T47D (cell line): Measurements from ENCODE around the gene RFX3.

Source experiments
- DNase-seq, 2 experiments: peaks; one replicate each; pipeline versions ENCODE4 v3.0.0 to v3.0.0-alpha.2; 2011 to 2012; ENCODE audit warnings: low read depth in 1 of 2, low spot score in 1 of 2
- JUND ChIP-seq: IDR thresholded peaks from 2 replicates; pipeline ENCODE4 v1.6.1; 2012; ENCODE audit warnings: low read depth
- in situ Hi-C: cut with HindIII; loops from 2 replicates; pipeline ENCODE4 v1.10.0; 2016; ENCODE audit warnings: low sequenced_read_pairs, low pct_unique_long_range_greater_than_20kb

The RFX3 gene

DNA sequence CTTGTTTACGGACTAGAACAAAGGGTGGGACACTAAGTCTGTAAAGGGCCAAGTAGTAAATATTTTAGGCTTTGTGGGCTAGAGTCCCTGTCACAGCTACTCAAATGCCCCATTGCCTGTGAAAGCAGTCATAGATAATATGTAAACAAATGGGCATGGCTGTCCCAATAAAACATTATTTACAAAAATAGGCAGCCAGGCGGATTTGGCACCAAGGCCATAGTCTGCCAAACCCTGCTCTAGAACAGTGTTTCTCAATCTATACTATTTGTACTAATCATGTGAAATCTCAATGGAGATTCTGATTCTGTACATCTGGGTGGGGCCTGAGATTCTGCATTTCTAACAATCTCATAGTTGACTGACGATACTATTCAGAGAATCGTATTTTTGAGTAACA is 92.0 kb downstream of the RFX3 start:
- DNase-seq, result no peak
- in situ Hi-C loops, result no loop called here
- no peak for TF ChIP-seq JUND

DNA sequence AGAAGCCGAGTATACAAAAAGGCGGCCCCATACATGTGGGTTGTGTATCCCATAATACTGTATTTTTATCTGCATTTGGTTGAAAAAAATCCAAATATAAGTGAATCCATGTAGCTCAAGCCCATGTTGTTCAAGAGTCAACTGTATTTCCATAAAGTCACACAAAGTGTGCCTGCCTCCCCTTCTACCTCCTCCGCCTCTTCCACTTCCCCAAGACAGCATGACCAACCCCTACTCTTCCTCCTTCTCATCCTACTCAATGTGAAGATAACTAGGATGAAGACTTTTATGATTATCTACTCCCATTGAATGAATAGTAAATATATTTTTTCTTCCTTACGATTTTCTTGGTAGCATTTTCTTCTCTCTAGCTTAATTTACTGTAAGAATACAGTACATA is 92.7 kb downstream of the RFX3 start:
- no peak for TF ChIP-seq JUND
- DNase-seq, result no peak
- in situ Hi-C loops, result no loop called here

GRCh38 chr9:3431890-3432289 is 93.9 kb downstream of the RFX3 start:
- in situ Hi-C loops, result no loop called here
- no peak for DNase-seq
- TF ChIP-seq JUND, result no peak

GRCh38 chr9:3419893-3420292 is 105.9 kb downstream of the RFX3 start:
- in situ Hi-C loops, result no loop called here
- DNase-seq, result no peak
- no peak for TF ChIP-seq JUND

- TF ChIP-seq JUND, result no peak
- in situ Hi-C loops, result no loop called here
Measured at GRCh38 chr9:3415906-3416305, 109.9 kb downstream of the RFX3 start.

GRCh38 chr9:3413984-3414383 is 111.8 kb downstream of the RFX3 start:
- TF ChIP-seq JUND, result no peak
- in situ Hi-C loops, result no loop called here
- no peak for DNase-seq

More at GRCh38 chr9:3415906-3416305, 109.9 kb downstream of the RFX3 start:
- no peak for DNase-seq

- no peak for DNase-seq
- in situ Hi-C loops, result no loop called here
- TF ChIP-seq JUND, result no peak
Measured at GRCh38 chr9:3410461-3410860, 115.3 kb downstream of the RFX3 start.

GRCh38 chr9:3409453-3409852 is 116.3 kb downstream of the RFX3 start:
- no peak for DNase-seq
- TF ChIP-seq JUND, result no peak
- in situ Hi-C loops, result no loop called here

- in situ Hi-C loops, result no loop called here
- DNase-seq, result no peak
- TF ChIP-seq JUND, result no peak
Measured at GRCh38 chr9:3403315-3403714, 122.5 kb downstream of the RFX3 start.

DNA sequence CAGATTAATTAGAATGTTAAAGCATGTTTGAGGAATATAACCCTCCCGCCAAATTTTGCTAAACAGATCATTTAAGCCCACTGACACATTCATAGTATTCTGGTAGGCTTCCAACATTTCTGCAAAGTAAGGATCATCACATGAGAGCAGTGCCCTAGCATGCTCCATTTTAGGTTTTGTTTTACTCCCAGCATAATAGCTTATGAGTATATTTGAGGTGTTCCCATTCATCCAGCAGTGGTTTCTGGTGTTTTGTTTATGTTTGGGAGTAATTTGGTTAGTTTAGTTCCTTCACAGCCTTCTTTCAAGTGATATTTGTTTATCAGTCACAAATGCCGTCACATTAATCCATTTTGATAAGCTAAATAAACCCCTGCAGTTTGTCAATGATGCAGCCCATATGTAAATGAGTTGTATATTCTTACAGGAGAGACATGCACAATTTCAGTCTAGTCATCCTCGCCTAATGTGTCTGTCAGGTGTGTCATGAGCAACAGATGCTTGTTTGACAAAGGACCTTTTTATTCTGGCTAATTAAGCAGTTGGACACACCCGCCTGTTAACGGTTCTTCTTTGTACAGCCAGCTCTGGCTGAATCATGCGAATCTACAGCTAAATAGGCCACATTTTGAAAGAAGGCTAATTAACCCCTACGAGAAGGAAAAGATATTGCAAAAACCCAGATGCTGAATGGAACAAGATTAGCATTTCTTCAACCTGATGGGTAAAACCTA is 124.4 kb downstream of the RFX3 start:
- TF ChIP-seq JUND, result no peak
- no peak for DNase-seq
- in situ Hi-C loops, result no loop called here

- DNase-seq, result no peak
- no peak for TF ChIP-seq JUND
- in situ Hi-C loops, result no loop called here
Measured at GRCh38 chr9:3398232-3398648, 127.6 kb downstream of the RFX3 start.

GRCh38 chr9:3397766-3398165 is 128.0 kb downstream of the RFX3 start:
- in situ Hi-C loops, result no loop called here
- no peak for DNase-seq
- no peak for TF ChIP-seq JUND

DNA sequence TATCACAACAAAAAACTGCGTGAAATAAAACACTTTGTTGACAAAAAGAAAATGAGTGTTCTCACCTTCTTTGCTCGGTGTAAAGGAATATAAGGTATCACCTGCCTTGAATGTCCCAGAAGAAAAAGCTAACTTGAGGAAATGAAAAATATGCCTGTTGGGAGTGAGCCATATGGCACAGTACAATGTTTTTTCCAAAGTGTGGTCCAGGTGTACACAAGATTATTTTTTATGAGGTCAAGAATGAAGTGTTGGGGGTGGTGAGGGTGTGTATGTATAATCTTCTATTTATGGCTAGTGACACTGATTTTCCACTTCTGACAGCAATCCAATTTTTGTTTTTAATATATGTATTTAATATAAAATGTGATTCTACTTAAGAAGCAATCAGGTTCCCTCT is 134.4 kb downstream of the RFX3 start:
- DNase-seq, result no peak
- in situ Hi-C loops, result no loop called here
- no peak for TF ChIP-seq JUND

GRCh38 chr9:3386753-3387152 is 139.0 kb downstream of the RFX3 start:
- TF ChIP-seq JUND, result no peak
- in situ Hi-C loops, result no loop called here
- no peak for DNase-seq
